ENCODE measurements around the gene MOB1A.

The MOB1A gene

GRCh38 chr2:74225698-74226459, 47.2 kb upstream of the MOB1A start:
- no peak for DNase-seq (ENCODE audit: low read depth in 1 of 2, low spot score in 1 of 2)
- H3K27me3 ChIP-seq (ENCODE audit: insufficient read depth, poor library complexity, severe bottlenecking): no peaks in the 10 kb centered on the region

GRCh38 chr2:74223941-74224770, 45.5 kb upstream of the MOB1A start:
- Histone ChIP-seq H3K4me3 (replicated peaks; ENCODE audit: insufficient read depth, low read length) (no peak overlapping the region), H3K27me3 (ENCODE audit: insufficient read depth, poor library complexity, severe bottlenecking) (no peaks in the 10 kb centered on the region), H3K27ac (replicated peaks) (no peak overlapping the region)
- no peak for DNase-seq (ENCODE audit: low read depth in 1 of 2, low spot score in 1 of 2)
- TF ChIP-seq SPI1 (IDR thresholded peaks at IDR 0.05; ENCODE audit: borderline replicate concordance, low read depth): no peak
- TF ChIP-seq, protein P1, sequence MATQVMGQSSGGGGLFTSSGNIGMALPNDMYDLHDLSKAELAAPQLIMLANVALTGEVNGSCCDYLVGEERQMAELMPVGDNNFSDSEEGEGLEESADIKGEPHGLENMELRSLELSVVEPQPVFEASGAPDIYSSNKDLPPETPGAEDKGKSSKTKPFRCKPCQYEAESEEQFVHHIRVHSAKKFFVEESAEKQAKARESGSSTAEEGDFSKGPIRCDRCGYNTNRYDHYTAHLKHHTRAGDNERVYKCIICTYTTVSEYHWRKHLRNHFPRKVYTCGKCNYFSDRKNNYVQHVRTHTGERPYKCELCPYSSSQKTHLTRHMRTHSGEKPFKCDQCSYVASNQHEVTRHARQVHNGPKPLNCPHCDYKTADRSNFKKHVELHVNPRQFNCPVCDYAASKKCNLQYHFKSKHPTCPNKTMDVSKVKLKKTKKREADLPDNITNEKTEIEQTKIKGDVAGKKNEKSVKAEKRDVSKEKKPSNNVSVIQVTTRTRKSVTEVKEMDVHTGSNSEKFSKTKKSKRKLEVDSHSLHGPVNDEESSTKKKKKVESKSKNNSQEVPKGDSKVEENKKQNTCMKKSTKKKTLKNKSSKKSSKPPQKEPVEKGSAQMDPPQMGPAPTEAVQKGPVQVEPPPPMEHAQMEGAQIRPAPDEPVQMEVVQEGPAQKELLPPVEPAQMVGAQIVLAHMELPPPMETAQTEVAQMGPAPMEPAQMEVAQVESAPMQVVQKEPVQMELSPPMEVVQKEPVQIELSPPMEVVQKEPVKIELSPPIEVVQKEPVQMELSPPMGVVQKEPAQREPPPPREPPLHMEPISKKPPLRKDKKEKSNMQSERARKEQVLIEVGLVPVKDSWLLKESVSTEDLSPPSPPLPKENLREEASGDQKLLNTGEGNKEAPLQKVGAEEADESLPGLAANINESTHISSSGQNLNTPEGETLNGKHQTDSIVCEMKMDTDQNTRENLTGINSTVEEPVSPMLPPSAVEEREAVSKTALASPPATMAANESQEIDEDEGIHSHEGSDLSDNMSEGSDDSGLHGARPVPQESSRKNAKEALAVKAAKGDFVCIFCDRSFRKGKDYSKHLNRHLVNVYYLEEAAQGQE (IDR thresholded peaks at IDR 0.05; ENCODE audit: insufficient replicate concordance, low read depth): no peak
- TF ChIP-seq CTCF (IDR thresholded peaks at IDR 0.05; ENCODE audit: insufficient read depth, low read length): no peak
- no peak for TF ChIP-seq GABPA (IDR thresholded peaks at IDR 0.05; ENCODE audit: low read depth)
- no peak for TF ChIP-seq POLR2AphosphoS5 (IDR thresholded peaks at IDR 0.05; ENCODE audit: low read depth)

More at GRCh38 chr2:74225698-74226459, 47.2 kb upstream of the MOB1A start:
- H3K4me3 ChIP-seq (replicated peaks; ENCODE audit: insufficient read depth, low read length): no peak overlapping the region
- no peak for TF ChIP-seq POLR2AphosphoS5 (IDR thresholded peaks at IDR 0.05; ENCODE audit: low read depth)
- no peak for TF ChIP-seq SPI1 (IDR thresholded peaks at IDR 0.05; ENCODE audit: borderline replicate concordance, low read depth)
- TF ChIP-seq, protein P1 (IDR thresholded peaks at IDR 0.05; ENCODE audit: insufficient replicate concordance, low read depth): no peak
- TF ChIP-seq GABPA (IDR thresholded peaks at IDR 0.05; ENCODE audit: low read depth): no peak
- no peak for TF ChIP-seq CTCF (IDR thresholded peaks at IDR 0.05; ENCODE audit: insufficient read depth, low read length)
- no peak overlapping the region for H3K27ac ChIP-seq (replicated peaks)

DNA sequence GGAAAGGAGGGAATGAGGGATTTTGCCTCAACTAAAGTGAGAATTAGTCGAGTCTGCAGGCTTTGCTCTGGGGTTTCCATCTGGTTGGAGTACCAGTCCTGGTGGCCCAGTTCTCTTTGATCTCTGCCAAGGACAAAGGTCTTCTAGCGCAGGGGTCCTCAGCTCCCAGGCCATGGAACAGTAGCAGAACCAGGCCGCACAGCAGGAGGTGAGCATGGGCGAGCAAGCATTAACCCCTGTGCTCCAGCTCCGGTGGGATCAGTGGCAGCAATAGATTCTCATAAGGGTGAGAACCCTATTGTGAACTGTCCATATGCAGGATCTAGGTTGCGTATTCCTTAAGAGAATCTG, 43.6 kb upstream of the MOB1A start:
- H3K27me3 ChIP-seq (ENCODE audit: insufficient read depth, poor library complexity, severe bottlenecking): no peaks in the 10 kb centered on the region
- no peak; the same call in 1 of the 2 replicates for TF ChIP-seq POLR2AphosphoS5 (IDR thresholded peaks at IDR 0.05; ENCODE audit: low read depth)
- H3K27ac ChIP-seq (replicated peaks): no peak overlapping the region
- no peak overlapping the region for H3K4me3 ChIP-seq (replicated peaks; ENCODE audit: insufficient read depth, low read length)
- DNase-seq (ENCODE audit: low read depth in 1 of 2, low spot score in 1 of 2): no peak

DNA sequence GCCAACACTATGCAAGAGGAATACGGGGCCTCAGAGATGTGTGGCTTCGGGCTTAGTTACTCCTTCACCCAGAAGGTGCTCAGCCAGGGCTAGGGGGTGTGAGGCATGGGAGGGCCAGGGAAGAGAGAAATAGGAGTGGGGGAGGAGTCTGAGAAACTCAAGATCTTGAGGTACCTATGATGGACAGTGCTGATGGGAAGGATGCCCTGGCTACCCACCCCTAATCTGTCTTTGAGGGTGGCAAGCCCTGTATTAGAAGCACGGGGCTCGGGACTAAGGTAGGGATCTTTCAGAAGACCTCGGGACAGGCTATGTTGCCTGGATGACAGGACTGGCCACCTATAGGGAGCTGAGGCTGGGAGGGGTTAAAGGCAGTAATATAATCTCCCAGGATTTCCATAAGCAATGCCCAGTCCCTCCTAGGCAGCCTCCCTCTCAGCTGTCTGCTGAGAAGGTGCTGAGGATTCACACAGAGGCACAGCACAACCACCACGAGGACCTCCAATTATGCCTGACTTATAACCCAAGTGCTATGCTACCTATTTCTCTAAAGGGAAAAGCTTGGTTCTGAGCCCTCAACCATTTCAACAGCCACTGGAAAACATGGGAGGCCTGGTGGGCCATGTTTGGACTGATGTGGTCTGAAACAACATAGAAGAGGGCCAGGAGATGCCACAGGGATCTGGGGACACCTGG, 43.1 kb upstream of the MOB1A start:
- Histone ChIP-seq H3K27me3 (ENCODE audit: insufficient read depth, poor library complexity, severe bottlenecking) (no peaks in the 10 kb centered on the region), H3K27ac (replicated peaks) (no peak overlapping the region), H3K4me3 (replicated peaks; ENCODE audit: insufficient read depth, low read length) (no peak overlapping the region)
- DNase-seq (ENCODE audit: low read depth in 1 of 2, low spot score in 1 of 2): no peak
- peak; percentile 56 for TF ChIP-seq POLR2AphosphoS5 (IDR thresholded peaks at IDR 0.05; ENCODE audit: low read depth)
- no peak for TF ChIP-seq GABPA (IDR thresholded peaks at IDR 0.05; ENCODE audit: low read depth)

Data from HL-60 (cell line).